ENCODE results near the gene IRAG1.
A peak's percentile ranks its signal among the peaks of the same experiment; 100 is the strongest.

IRAG1 gene

DNA sequence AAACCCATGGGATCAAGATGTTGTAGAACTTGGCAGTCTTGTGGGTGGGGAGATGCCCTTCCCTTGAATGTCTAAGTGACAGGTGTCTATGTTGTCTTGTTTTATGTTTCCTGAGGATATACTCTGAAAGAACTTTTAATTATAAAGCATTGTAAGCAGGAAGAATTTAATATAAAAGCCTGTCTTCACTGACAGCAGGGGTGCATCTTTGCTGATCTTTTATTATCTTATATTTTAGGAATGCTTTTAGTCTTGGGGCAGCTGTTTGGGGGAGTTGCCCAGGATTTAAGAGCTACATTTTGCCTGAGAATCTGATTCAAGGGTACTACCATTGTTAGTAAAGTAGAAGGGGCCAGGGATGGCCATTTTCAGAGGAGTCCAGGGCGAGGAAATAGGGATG lies 43.4 kb downstream of the IRAG1 start:
- no peaks in the 10 kb centered on the region for H3K27me3 ChIP-seq (replicated peaks in 2 of 5; ENCODE audit: control insufficient read depth in 4 of 5, insufficient read depth in 5 of 5, low read length in 4 of 5)
- 33% methylated on average over 1 of the region's 1 CpG for WGBS (ENCODE audit: insufficient coverage)
- DNase-seq, result no peak
- no peaks in the 10 kb centered on the region for H3K9me3 ChIP-seq (ENCODE audit: control extremely low read depth in 1 of 5, control insufficient read depth in 4 of 5, insufficient read depth in 2 of 5, low read depth in 1 of 5, low read length in 4 of 5)
- no peaks in the 10 kb centered on the region for H3K36me3 ChIP-seq (ENCODE audit: control insufficient read depth in 4 of 4, insufficient read depth in 4 of 4, low read length in 3 of 4)
- POLR2A ChIA-PET, result no interaction called here
- no peak overlapping the region for H3K4me3 ChIP-seq (ENCODE audit: control insufficient read depth in 1 of 7, extremely low read depth in 1 of 7, insufficient read depth in 4 of 7, low read depth in 2 of 7, low read length in 6 of 7)
- H3K4me1 ChIP-seq (ENCODE audit: control extremely low read depth in 1 of 4, control insufficient read depth in 4 of 4, insufficient read depth in 4 of 4, low read length in 3 of 4), result peaks cover 0 to 20% (median 12%) of the 10 kb centered on the region in 4 experiments
- no peak overlapping the region for H3K27ac ChIP-seq (ENCODE audit: insufficient read depth in 1 of 2, low read depth in 1 of 2, low read length in 2 of 2, poor library complexity in 1 of 2, severe bottlenecking in 2 of 2)
- CTCF ChIA-PET, result interaction anchor here (1.2 to 8.0 kb wide), 5 partner anchors 13 to 174 kb away, joined by 3 to 59 read pairs (median 6); no protein-coding TSS in a partner anchor

DNA sequence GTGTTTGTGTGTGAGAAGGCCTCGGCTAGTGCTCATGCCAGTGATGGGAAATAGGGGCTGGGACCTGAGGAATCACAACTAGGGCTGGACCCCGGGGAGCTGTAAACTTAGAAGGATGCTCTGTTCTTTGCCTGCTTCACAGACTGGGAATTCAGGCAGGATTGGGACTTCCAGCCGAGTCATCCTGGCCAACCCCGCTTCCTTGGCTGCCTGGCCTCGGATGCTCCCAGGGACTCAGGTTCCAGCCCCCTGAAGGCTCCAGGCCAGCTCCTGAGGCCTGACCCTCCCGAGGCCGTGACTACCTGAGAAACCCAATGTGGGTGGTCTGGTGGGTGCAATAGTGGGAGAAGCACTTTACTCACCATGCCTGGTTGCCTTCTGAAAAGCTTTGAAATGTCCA lies 44.7 kb downstream of the IRAG1 start:
- POLR2A ChIA-PET, result no interaction called here
- Histone ChIP-seq H3K4me3 (ENCODE audit: control insufficient read depth in 1 of 7, extremely low read depth in 1 of 7, insufficient read depth in 4 of 7, low read depth in 2 of 7, low read length in 6 of 7) (no peak overlapping the region), H3K4me1 (ENCODE audit: control extremely low read depth in 1 of 4, control insufficient read depth in 4 of 4, insufficient read depth in 4 of 4, low read length in 3 of 4) (peaks cover 0 to 19% (median 7%) of the 10 kb centered on the region in 4 experiments), H3K27me3 (replicated peaks in 2 of 5; ENCODE audit: control insufficient read depth in 4 of 5, insufficient read depth in 5 of 5, low read length in 4 of 5) (no peaks in the 10 kb centered on the region), H3K36me3 (ENCODE audit: control insufficient read depth in 4 of 4, insufficient read depth in 4 of 4, low read length in 3 of 4) (no peaks in the 10 kb centered on the region), H3K9me3 (ENCODE audit: control extremely low read depth in 1 of 5, control insufficient read depth in 4 of 5, insufficient read depth in 2 of 5, low read depth in 1 of 5, low read length in 4 of 5) (no peaks in the 10 kb centered on the region), H3K27ac (ENCODE audit: insufficient read depth in 1 of 2, low read depth in 1 of 2, low read length in 2 of 2, poor library complexity in 1 of 2, severe bottlenecking in 2 of 2) (no peak overlapping the region)
- 97% methylated on average over 7 of the region's 7 CpGs for WGBS (ENCODE audit: insufficient coverage)
- no peak for DNase-seq
- CTCF ChIA-PET, result interaction anchor here (0.9 to 8.0 kb wide), 8 partner anchors 9 to 86 kb away, joined by 3 to 59 read pairs (median 4); no protein-coding TSS in a partner anchor

- 95% methylated on average over 8 of the region's 8 CpGs for WGBS (ENCODE audit: insufficient coverage)
- CTCF ChIA-PET, result interaction anchor here (0.7 to 3.9 kb wide), 9 partner anchors 10 to 244 kb away, joined by 3 to 19 read pairs (median 3); no protein-coding TSS in a partner anchor
- POLR2A ChIA-PET, result no interaction called here
- Histone ChIP-seq H3K4me3 (ENCODE audit: control insufficient read depth in 1 of 7, extremely low read depth in 1 of 7, insufficient read depth in 4 of 7, low read depth in 2 of 7, low read length in 6 of 7) (no peak overlapping the region), H3K27me3 (replicated peaks in 2 of 5; ENCODE audit: control insufficient read depth in 4 of 5, insufficient read depth in 5 of 5, low read length in 4 of 5) (no peaks in the 10 kb centered on the region), H3K36me3 (ENCODE audit: control insufficient read depth in 4 of 4, insufficient read depth in 4 of 4, low read length in 3 of 4) (no peaks in the 10 kb centered on the region), H3K9me3 (ENCODE audit: control extremely low read depth in 1 of 5, control insufficient read depth in 4 of 5, insufficient read depth in 2 of 5, low read depth in 1 of 5, low read length in 4 of 5) (no peaks in the 10 kb centered on the region), H3K27ac (ENCODE audit: insufficient read depth in 1 of 2, low read depth in 1 of 2, low read length in 2 of 2, poor library complexity in 1 of 2, severe bottlenecking in 2 of 2) (no peak overlapping the region), H3K4me1 (ENCODE audit: control extremely low read depth in 1 of 4, control insufficient read depth in 4 of 4, insufficient read depth in 4 of 4, low read length in 3 of 4) (peaks cover 5 to 28% (median 16%) of the 10 kb centered on the region in 4 experiments)
- DNase-seq, result no peak
Observed at GRCh38 chr11:10646681-10647355, 46.7 kb downstream of the IRAG1 start.

GRCh38 chr11:10646005-10646404 lies 47.5 kb downstream of the IRAG1 start:
- ChIA-PET POLR2A (interaction anchor here (0.6 kb wide), 1 partner anchor 9 kb away, joined by 3 read pairs; no protein-coding TSS in a partner anchor), CTCF (interaction anchor here (0.7 to 3.9 kb wide), 7 partner anchors 8 to 243 kb away, joined by 3 to 19 read pairs (median 3); no protein-coding TSS in a partner anchor)
- H3K27ac ChIP-seq (ENCODE audit: insufficient read depth in 1 of 2, low read depth in 1 of 2, low read length in 2 of 2, poor library complexity in 1 of 2, severe bottlenecking in 2 of 2), result no peak overlapping the region
- no peaks in the 10 kb centered on the region for H3K27me3 ChIP-seq (replicated peaks in 2 of 5; ENCODE audit: control insufficient read depth in 4 of 5, insufficient read depth in 5 of 5, low read length in 4 of 5)
- H3K4me1 ChIP-seq (ENCODE audit: control extremely low read depth in 1 of 4, control insufficient read depth in 4 of 4, insufficient read depth in 4 of 4, low read length in 3 of 4), result peaks cover 8 to 36% (median 21%) of the 10 kb centered on the region in 4 experiments
- no peak for DNase-seq
- no peaks in the 10 kb centered on the region for H3K9me3 ChIP-seq (ENCODE audit: control extremely low read depth in 1 of 5, control insufficient read depth in 4 of 5, insufficient read depth in 2 of 5, low read depth in 1 of 5, low read length in 4 of 5)
- H3K36me3 ChIP-seq (ENCODE audit: control insufficient read depth in 4 of 4, insufficient read depth in 4 of 4, low read length in 3 of 4), result no peaks in the 10 kb centered on the region
- no peak overlapping the region for H3K4me3 ChIP-seq (ENCODE audit: control insufficient read depth in 1 of 7, extremely low read depth in 1 of 7, insufficient read depth in 4 of 7, low read depth in 2 of 7, low read length in 6 of 7)

GRCh38 chr11:10645212-10645795 lies 48.3 kb downstream of the IRAG1 start:
- 57% methylated on average over 5 of the region's 6 CpGs for WGBS (ENCODE audit: insufficient coverage)
- Histone ChIP-seq H3K27me3 (replicated peaks in 2 of 5; ENCODE audit: control insufficient read depth in 4 of 5, insufficient read depth in 5 of 5, low read length in 4 of 5) (no peaks in the 10 kb centered on the region), H3K4me3 (ENCODE audit: control insufficient read depth in 1 of 7, extremely low read depth in 1 of 7, insufficient read depth in 4 of 7, low read depth in 2 of 7, low read length in 6 of 7) (no peak overlapping the region), H3K27ac (ENCODE audit: insufficient read depth in 1 of 2, low read depth in 1 of 2, low read length in 2 of 2, poor library complexity in 1 of 2, severe bottlenecking in 2 of 2) (no peak overlapping the region), H3K9me3 (ENCODE audit: control extremely low read depth in 1 of 5, control insufficient read depth in 4 of 5, insufficient read depth in 2 of 5, low read depth in 1 of 5, low read length in 4 of 5) (no peaks in the 10 kb centered on the region), H3K4me1 (ENCODE audit: control extremely low read depth in 1 of 4, control insufficient read depth in 4 of 4, insufficient read depth in 4 of 4, low read length in 3 of 4) (peaks cover 15 to 43% (median 28%) of the 10 kb centered on the region in 4 experiments), H3K36me3 (ENCODE audit: control insufficient read depth in 4 of 4, insufficient read depth in 4 of 4, low read length in 3 of 4) (no peaks in the 10 kb centered on the region)
- peak in 2 of 3 donors; percentile 55 to 76 for DNase-seq
- POLR2A ChIA-PET, result interaction anchor here (0.6 kb wide), 1 partner anchor 8 kb away, joined by 3 read pairs; no protein-coding TSS in a partner anchor
- CTCF ChIA-PET, result interaction anchor here (1.0 to 3.9 kb wide), 4 partner anchors 9 to 78 kb away, joined by 3 to 19 read pairs (median 12); no protein-coding TSS in a partner anchor
